ENCODE results near the gene NOA1. TPM values are rescaled to one million over a fixed set of nuclear protein-coding genes. Genes with fewer than 3 reads are reported as not detected.

The NOA1 gene
- total and polyA plus RNA-seq, 2 of the 8 experiments (the other 6 are each of a cell fraction or from before 2014, with no cell fraction given) = 24.3 to 28.1 TPM

GRCh38 chr4:56927196-56927595, 50.2 kb downstream of the NOA1 start:
- ChIA-PET CTCF (ENCODE audit: partially characterized antibody) (interaction anchor here (0.8 kb wide), 1 partner anchor 33 kb away, joined by 3 read pairs; no protein-coding TSS in a partner anchor), POLR2A (ENCODE audit: partially characterized antibody) (interaction anchor here (1.1 kb wide), 1 partner anchor 10 kb away, joined by 3 read pairs; no protein-coding TSS in a partner anchor)
- H3K4ac ChIP-seq (replicated peaks; ENCODE audit: insufficient read length, low read depth, low read length) = no peak overlapping the region
- H3K9ac ChIP-seq (replicated peaks in 1 of 4; ENCODE audit: extremely low read depth in 1 of 4, low read depth in 3 of 4, low read length in 3 of 4) = no peak overlapping the region
- H3K4me1 ChIP-seq (replicated peaks in 1 of 4; ENCODE audit: control insufficient read depth in 3 of 4, insufficient read depth in 4 of 4, low read length in 3 of 4) = no peaks in the 10 kb centered on the region
- no peak overlapping the region for H2BK15ac ChIP-seq (ENCODE audit: low read length)
- DNase-seq (ENCODE audit: low read depth in 1 of 2, low spot score in 2 of 2) = no peak
- H2AK5ac ChIP-seq (ENCODE audit: low read depth, low read length) = no peak overlapping the region
- TF ChIP-seq SUZ12 (IDR thresholded peaks at IDR 0.05; ENCODE audit: low read length) (no peak), JUN (IDR thresholded peaks at IDR 0.05; ENCODE audit: low read depth, low read length) (no peak), TBP (IDR thresholded peaks at IDR 0.05; ENCODE audit: low read depth, low read length) (no peak), JUND (IDR thresholded peaks at IDR 0.05; ENCODE audit: low read length) (no peak), CBX5 (IDR thresholded peaks at IDR 0.05; ENCODE audit: low read depth, low read length) (no peak), ASH2L (IDR thresholded peaks at IDR 0.05; ENCODE audit: low read length) (no peak), KDM4A (IDR thresholded peaks at IDR 0.05; ENCODE audit: low read depth, low read length, severe bottlenecking) (no peak), EGR1 (IDR thresholded peaks at IDR 0.05; ENCODE audit: borderline replicate concordance, low read depth, low read length) (no peak), RXRA (IDR thresholded peaks at IDR 0.05; ENCODE audit: insufficient read depth, low read depth, low read length) (no peak)
- H2BK120ac ChIP-seq (replicated peaks; ENCODE audit: low read depth, low read length) = no peak overlapping the region
- no peak overlapping the region for H2AFZ ChIP-seq (ENCODE audit: low read length)
- no peaks in the 10 kb centered on the region; the same call in 1 of the 2 replicates for H3K79me1 ChIP-seq (ENCODE audit: low read depth, low read length)
- H2BK20ac ChIP-seq (ENCODE audit: low read length) = no peak overlapping the region
- no peak overlapping the region for H3K23ac ChIP-seq (ENCODE audit: insufficient read length)
- H4K20me1 ChIP-seq (replicated peaks in 1 of 2; ENCODE audit: control insufficient read depth in 1 of 2, insufficient read depth in 2 of 2, low read length in 2 of 2) = peaks cover 0 to 4% of the 10 kb centered on the region in 2 experiments
- H4K91ac ChIP-seq (replicated peaks; ENCODE audit: insufficient read length, low read length) = no peak overlapping the region
- no peak overlapping the region for H4K5ac ChIP-seq (ENCODE audit: insufficient read length, low read depth, low read length)
- no peak overlapping the region for H3K56ac ChIP-seq (replicated peaks; ENCODE audit: insufficient read length, low read depth, low read length)
- no peak overlapping the region for H3K27ac ChIP-seq (ENCODE audit: low read depth, low read length)
- H4K8ac ChIP-seq (ENCODE audit: extremely low read depth, insufficient read depth, low read length) = no peak overlapping the region
- no peak overlapping the region for H2BK5ac ChIP-seq (ENCODE audit: low read depth, low read length)
- 96% methylated on average over 2 of the region's 2 CpGs; no CpG with 5 or more reads in 1 of the 2 experiments for WGBS, 2 experiments (ENCODE audit: extremely low coverage in 1 of 2, insufficient coverage in 1 of 2, insufficient read length in 1 of 2, insufficient replicate concordance in 2 of 2, low coverage in 1 of 2, low lambda C conversion rate in 2 of 2, missing lambda C conversion rate in 1 of 2)
- peaks cover 0 to 7% of the 10 kb centered on the region in 2 experiments; a peak in 2 of 4 replicates for H3K79me2 ChIP-seq (ENCODE audit: control insufficient read depth in 1 of 2, insufficient read depth in 2 of 2, low read length in 2 of 2)
- peaks cover 7 to 59% (median 19%) of the 10 kb centered on the region in 4 experiments; a peak in 7 of 8 replicates for H3K36me3 ChIP-seq (ENCODE audit: control insufficient read depth in 2 of 4, insufficient read depth in 4 of 4, low read length in 3 of 4)
- H3K9me3 ChIP-seq (ENCODE audit: insufficient read depth in 2 of 2, low read depth in 1 of 2, low read length in 1 of 2) = no peaks in the 10 kb centered on the region
- H2BK12ac ChIP-seq (ENCODE audit: low read depth, low read length) = no peak overlapping the region
- H3K27me3 ChIP-seq (replicated peaks in 1 of 4; ENCODE audit: control insufficient read depth in 3 of 4, extremely low read depth in 1 of 4, insufficient read depth in 3 of 4, low read length in 3 of 4) = no peaks in the 10 kb centered on the region
- H3K4me3 ChIP-seq (ENCODE audit: extremely low read depth in 1 of 4, insufficient read depth in 2 of 4, low read depth in 3 of 4, low read length in 4 of 4) = no peak overlapping the region
- no peak overlapping the region for H3K18ac ChIP-seq (ENCODE audit: extremely low read depth, low read length)
- H3K4me2 ChIP-seq (ENCODE audit: insufficient read depth in 1 of 2, low read depth in 2 of 2, low read length in 2 of 2) = no peak overlapping the region
- H3K14ac ChIP-seq (ENCODE audit: insufficient read length) = no peak overlapping the region
- H3K23me2 ChIP-seq (ENCODE audit: low read depth, low read length) = no peaks in the 10 kb centered on the region; the same call in 1 of the 2 replicates
- FAIRE-seq = no peak

Measured in H1 (cell line).